H1 (cell line): ENCODE data around the gene IGSF9. TPM values are rescaled to one million over a fixed set of nuclear protein-coding genes. Genes with fewer than 3 reads are reported as not detected.

ENCODE experiments used
- BRCA1 ChIP-seq: IDR thresholded peaks from 2 replicates; pipeline ENCODE4 v1.6.1; 2012; ENCODE audit warnings: low read depth, low read length, improper control_type of control experiment
- CEBPB ChIP-seq: IDR thresholded peaks from 2 replicates; pipeline ENCODE4 v1.6.1; 2012; ENCODE audit warnings: low read depth, low read length
- CHD2 ChIP-seq: IDR thresholded peaks from 2 replicates; pipeline ENCODE4 v1.6.1; 2012; ENCODE audit warnings: low read length, improper control_type of control experiment
- CHD7 ChIP-seq: fragments of 300-600 bp; sonication (generic); IDR thresholded peaks from 2 replicates; pipeline ENCODE4 v1.7.1; 2012; ENCODE audit warnings: low read length, moderate library complexity, mild to moderate bottlenecking, inconsistent platforms; ENCODE audit not compliant: insufficient replicate concordance
- CTBP2 ChIP-seq: IDR thresholded peaks from 2 replicates; pipeline ENCODE4 v1.7.0; 2011; ENCODE audit warnings: borderline replicate concordance, mild to moderate bottlenecking, moderate library complexity, mixed read lengths, low read length; ENCODE audit not compliant: insufficient read depth, insufficient read length
- GABPA ChIP-seq: IDR thresholded peaks from 2 replicates; pipeline ENCODE4 v1.6.1; 2011; ENCODE audit warnings: mild to moderate bottlenecking, low read length, moderate library complexity, borderline replicate concordance; ENCODE audit not compliant: insufficient read depth
- HDAC2 ChIP-seq, 2 experiments: fragments of 300-600 bp in 1 of 2; sonication (generic) in 1 of 2; IDR thresholded peaks; 2 replicates each; pipeline ENCODE4 v1.6.1; 2011 to 2012; ENCODE audit warnings: low read depth in 2 of 2, low read length in 2 of 2, mild to moderate bottlenecking in 2 of 2, moderate library complexity in 2 of 2, borderline replicate concordance in 1 of 2, inconsistent platforms in 1 of 2
- KDM1A ChIP-seq: fragments of 200-600, 300-600 bp; sonication (generic); IDR thresholded peaks from 2 replicates; pipeline ENCODE4 v1.7.1; 2016; ENCODE audit warnings: mild to moderate bottlenecking, low read length, borderline replicate concordance
- POLR2A ChIP-seq, 2 experiments: IDR thresholded peaks; 1 replicate in 1 of 2; 2 replicates in 1 of 2; pipeline ENCODE4 v1.6.1; 2011; ENCODE audit warnings: low read depth in 2 of 2, low read length in 2 of 2, mild to moderate bottlenecking in 2 of 2; ENCODE audit errors: control extremely low read depth in 1 of 2
- polyA plus RNA-seq, 7 experiments: library from polyadenylated mRNA; depleted of rRNA in 3 of 7; stranded (reverse) in 5 of 7; unstranded in 2 of 7; fragments of >200 nt in 5 of 7; fragments of 200-250 nt in 2 of 7; gene quantifications; 1 replicate in 5 of 7; 2 replicates in 1 of 7; 4 replicates in 1 of 7; pipeline versions ENCODE4 v1.2.1 to v1.2.3, GENCODE V29; 2011 to 2013; ENCODE audit warnings: missing spikeins in 2 of 7, mixed read lengths in 2 of 7
- total RNA-seq: library from RNA; stranded (reverse); fragmentation: NEBNext Ultra II Directional; extraction: Animal tissue kit (Norgen Biotek cat#: 25700); gene quantifications from 2 replicates; pipeline ENCODE4 v1.2.1, GENCODE V29; 2021

The IGSF9 gene
- total and polyA plus RNA-seq, 2 of the 8 experiments (the other 6 are each of a cell fraction or from before 2014, with no cell fraction given), result 10.9 to 28.1 TPM

GRCh38 chr1:159927211-159927848, 18.1 kb downstream of the IGSF9 start (continued):
- TF ChIP-seq POLR2A (IDR thresholded peaks at IDR 0.05; ENCODE audit: control extremely low read depth in 1 of 2, low read depth in 2 of 2, low read length in 2 of 2), result no peak
- no peak for TF ChIP-seq CHD7
- TF ChIP-seq CTBP2, result no peak
- TF ChIP-seq GABPA, result no peak
- no peak for TF ChIP-seq CEBPB
- TF ChIP-seq KDM1A, result no peak
- TF ChIP-seq BRCA1, result no peak
- TF ChIP-seq HDAC2 (IDR thresholded peaks at IDR 0.05; ENCODE audit: borderline replicate concordance in 1 of 2, low read depth in 2 of 2, low read length in 2 of 2), result no peak
- no peak for TF ChIP-seq CHD2
